ENCODE results near the gene TBC1D22A.

DNA sequence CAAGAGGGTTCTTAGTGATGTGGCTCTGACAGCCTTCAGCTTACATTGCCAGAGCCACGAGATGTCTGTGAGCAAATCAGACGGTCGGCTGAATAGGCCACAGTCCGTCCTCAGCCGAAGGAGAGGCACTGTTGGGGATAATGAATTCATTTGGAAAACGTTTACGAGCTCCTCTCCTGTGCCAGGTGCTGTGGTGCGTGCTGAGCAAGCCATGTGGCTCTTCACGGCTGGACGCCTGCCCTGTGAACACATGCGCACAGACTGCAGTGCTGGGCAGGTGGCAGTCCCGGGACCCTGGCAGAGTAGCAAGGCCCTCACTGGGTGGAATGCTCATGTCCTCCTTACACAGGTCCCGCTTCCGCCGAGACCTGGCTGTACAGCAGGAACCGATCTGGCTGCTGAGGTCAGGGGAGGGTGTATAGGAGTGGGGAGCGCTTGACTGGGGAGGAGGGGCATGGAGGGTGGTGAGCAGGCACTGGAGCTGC, 6.8 kb downstream of the TBC1D22A start:
- TF ChIP-seq GATAD2B (IDR thresholded peaks at IDR 0.05; ENCODE audit: borderline replicate concordance) (no peak), NONO (IDR thresholded peaks at IDR 0.05; ENCODE audit: low read depth in 2 of 2, low read length in 1 of 2) (no peak), FOXA3 (CRISPR knock-in tag; conservative IDR thresholded peaks at IDR 0.05 in 1 of 2, IDR thresholded peaks at IDR 0.05 in 1 of 2) (no peak), ZHX1 (conservative IDR thresholded peaks at IDR 0.05; ENCODE audit: low read length) (no peak), CTCF (IDR thresholded peaks at IDR 0.05 in 2 of 3, conservative IDR thresholded peaks at IDR 0.05 in 1 of 3; ENCODE audit: insufficient read depth in 2 of 3, low read depth in 1 of 3, low read length in 3 of 3) (no peak), MTA1 (IDR thresholded peaks at IDR 0.05; ENCODE audit: borderline replicate concordance) (no peak), GTF2F1 (IDR thresholded peaks at IDR 0.05; ENCODE audit: low read depth, low read length) (no peak), NR2C2 (CRISPR knock-in tag; IDR thresholded peaks at IDR 0.05) (no peak), NR2C2 (tag; IDR thresholded peaks at IDR 0.05) (no peak), GTF3C2 (IDR thresholded peaks at IDR 0.05; ENCODE audit: borderline replicate concordance, extremely low read depth, insufficient read length) (no peak), MAFK (IDR thresholded peaks at IDR 0.05; ENCODE audit: low read length) (no peak), MYC (IDR thresholded peaks at IDR 0.05; ENCODE audit: low read depth, low read length) (no peak), MYC (CRISPR knock-in tag; IDR thresholded peaks at IDR 0.05; ENCODE audit: borderline replicate concordance, low read depth) (no peak), POLR2A (conservative IDR thresholded peaks at IDR 0.05) (no peak), VEZF1 (CRISPR knock-in tag; IDR thresholded peaks at IDR 0.05) (no peak), ZNF668 (CRISPR knock-in tag; IDR thresholded peaks at IDR 0.05) (no peak)

All from K562 (cell line).